ENCODE measurements around the gene TSC1. TPM values are rescaled to one million over a fixed set of nuclear protein-coding genes. Genes with fewer than 3 reads are reported as not detected.

Gene TSC1
- total RNA-seq, 1 donor from 2014 or later = 42.6 TPM

DNA sequence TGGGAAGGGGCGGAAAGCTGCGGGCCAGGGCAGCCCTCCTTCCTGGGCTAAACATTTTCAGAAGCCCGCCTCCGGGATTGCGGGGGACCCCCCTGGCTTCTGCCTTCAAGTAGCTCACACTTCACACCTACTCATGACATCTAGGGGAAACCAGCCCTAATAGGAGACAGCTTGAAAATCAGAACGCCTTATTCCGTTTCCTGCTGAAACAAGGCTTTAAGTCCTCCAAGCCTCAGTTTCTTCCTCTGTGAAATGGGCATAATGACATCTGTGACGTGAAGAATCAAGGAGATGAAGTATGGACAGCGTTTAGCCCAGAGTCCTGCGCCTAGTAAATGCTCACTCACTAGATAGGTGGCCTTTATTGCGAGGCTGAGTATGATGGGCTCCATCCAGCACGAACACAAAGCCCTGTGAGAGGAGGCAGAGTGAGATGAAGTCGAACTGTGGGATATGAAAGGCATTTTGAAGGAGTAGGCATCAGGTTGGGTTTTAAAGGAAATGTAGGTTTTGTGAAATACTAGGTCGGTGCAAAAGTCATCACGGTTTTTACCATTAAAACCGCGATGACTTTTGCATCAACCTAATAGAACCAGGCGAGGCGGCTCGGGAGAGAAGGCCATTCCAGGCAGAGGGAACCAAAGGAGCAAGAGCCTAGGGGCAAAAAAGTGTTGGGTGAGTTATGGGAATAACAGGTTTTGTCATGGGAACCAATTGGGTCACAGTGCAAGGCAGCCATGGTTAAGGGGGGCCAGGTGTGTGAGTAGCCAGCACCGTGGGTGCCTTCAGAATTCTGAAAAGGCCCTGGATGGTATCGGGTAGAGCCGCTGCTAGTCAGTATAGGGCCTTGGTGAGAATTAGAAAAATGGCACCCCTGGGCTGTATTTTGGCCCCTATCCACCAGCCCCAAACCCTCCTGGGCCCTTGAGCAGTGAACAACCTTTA, 1.0 kb upstream of the TSC1 start:
- intact Hi-C loops (cut with DNase I) = no loop called here
- DNase-seq (ENCODE audit: missing footprints) (no peak), ATAC-seq (no peak)

DNA sequence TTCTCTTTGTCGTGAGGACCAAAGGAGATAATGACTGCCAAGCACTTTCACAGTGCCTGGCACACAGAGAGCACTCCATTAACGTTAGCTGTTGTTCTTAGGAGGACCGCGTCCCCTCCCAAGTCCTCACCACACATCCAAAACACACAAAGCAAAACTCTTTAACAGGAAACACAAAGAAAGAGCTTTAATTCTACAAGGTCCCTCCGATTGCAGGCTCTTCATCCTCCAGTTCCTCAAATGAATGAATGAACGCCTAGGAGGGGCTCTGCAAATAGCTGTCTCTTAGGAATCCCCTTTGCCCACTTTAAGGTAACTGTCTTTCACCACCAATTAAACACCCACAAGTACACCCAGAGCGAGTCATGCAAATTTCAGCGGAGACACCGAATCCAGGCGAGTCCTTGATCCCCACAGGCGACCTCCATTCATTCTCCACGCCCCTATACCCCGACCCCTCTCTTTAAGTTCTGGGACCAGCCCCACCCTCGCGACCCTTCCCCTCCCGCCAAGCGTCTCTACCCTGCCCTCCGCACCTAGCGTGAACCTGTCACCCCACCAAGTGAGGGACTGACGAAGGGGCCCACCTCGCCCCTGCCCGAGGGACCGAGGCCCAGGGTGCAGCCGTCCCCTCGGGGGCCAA, 644 bp downstream of the TSC1 start:
- DNase-seq (ENCODE audit: missing footprints) (no peak), ATAC-seq (no peak)
- intact Hi-C loops (cut with DNase I) = no loop called here

DNA sequence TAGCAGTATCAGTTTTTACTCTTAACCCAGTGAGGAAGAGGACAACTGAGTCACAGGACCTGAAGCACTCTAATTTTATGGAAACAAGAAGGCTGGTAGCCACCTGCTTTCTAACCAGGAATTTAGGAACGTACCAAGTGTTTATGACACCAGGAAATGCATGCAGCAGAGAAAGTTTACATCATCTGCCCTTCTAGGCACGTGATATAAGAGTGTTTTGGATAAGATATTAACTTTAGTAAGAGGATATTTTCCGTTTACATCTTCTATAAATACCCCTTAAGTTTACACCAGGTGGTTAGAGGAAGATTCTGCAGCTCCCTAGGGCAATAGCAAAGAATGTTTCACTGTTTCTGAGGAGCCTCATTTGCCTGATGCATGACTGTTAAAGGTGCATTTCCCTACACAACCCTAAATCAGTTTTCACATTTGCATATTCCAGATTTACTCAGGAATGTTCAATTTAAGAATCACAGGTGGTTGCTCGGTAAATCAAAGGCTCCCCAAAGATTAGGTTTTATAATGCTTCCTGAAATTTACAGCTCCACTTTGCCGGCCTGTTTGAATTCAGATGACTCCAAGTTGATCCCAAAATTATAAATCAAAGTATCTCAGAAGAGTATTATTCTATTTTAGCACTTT, 1.8 kb downstream of the TSC1 start:
- intact Hi-C loops (cut with DNase I) = no loop called here
- DNase-seq (ENCODE audit: missing footprints) = no peak
- ATAC-seq = no peak

DNA sequence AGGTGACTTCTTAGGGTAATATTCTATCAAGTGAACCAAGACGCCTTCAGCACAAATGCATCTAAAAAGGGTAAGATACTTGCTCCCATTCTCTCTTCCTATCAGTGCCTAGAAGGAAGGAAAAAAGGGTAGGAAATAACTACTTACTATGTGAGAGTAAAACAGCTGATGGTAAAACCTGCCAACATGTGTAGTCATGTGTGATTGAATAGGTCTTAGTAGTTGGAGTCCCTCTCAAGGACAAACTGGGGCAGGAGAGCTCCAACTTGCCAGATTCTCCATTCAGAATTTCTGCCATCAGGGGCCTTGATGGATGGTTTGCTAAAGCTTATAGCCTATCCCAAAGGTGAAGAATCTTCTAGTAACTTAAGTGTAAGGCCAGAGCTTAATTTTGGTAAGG, 5.2 kb downstream of the TSC1 start:
- no peak for DNase-seq (ENCODE audit: missing footprints)
- intact Hi-C loops (cut with DNase I) = no loop called here
- no peak for ATAC-seq

DNA sequence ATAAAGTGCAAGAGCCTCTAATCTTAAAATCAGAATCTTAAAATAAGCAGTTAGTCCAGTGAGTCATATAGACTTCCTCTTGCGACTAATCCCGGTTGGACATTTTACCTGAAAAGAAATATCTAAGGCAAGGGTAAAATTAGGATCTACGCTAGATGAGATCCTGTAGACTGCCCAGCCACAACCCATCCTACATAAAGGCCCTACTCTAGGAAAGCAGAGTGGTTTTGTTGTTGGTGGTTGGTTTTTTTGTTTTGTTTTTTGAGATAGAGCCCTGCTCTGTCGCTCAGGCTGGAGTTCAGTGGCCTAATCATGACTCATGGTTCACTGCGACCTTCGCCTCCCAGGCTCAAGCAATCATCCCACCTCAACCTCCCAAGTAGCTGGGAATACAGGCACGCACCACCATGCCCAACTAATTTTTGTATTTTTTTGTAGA, 6.9 kb downstream of the TSC1 start:
- no peak for DNase-seq (ENCODE audit: missing footprints)
- intact Hi-C loops (cut with DNase I) = no loop called here
- ATAC-seq = no peak

DNA sequence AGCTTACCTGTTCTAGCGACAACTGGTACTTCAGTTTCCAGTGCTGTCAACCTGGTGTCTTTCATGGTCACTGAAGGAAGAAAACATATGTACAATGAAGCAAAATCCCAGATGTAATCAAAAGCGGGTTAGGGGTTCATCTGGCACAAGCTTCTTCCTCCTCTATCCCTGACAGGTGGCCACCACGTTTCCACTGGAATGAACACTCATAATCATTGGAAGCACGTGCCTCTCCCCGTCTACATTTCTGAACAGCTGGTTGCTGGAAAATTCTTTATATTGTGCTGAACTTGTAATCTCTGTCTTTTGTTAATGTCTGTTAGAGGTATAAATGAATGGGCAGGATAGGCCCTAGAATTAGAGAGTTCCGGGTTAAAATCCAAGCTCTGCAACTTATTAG, 9.4 kb downstream of the TSC1 start:
- intact Hi-C loops (cut with DNase I) = no loop called here
- DNase-seq (ENCODE audit: missing footprints) (no peak), ATAC-seq (no peak)

DNA sequence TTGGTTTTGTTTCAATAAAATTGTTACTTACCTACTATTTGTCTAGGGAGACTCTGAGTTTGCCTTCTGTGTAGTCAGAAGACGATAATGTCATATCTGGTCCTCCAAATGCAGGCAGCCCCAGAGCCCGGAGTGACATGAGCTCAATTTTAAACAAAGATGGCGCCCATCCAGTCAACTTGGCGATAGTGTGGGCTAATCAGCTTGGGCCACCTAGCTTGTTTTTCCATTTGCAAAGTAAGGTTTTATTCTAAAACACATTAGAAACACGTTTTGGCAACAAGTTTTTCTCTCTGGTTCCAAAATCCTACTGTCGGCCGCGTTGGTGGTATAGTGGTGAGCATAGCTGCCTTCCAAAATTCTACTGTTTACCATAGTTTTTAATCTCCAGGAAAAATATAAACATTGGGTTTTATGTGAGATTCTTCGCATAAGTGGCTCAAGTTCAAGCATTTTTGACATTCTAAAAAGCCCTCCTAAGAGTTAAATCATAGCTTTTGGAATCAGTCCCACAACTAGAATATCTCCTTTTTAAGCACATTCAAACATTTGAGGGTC, 13.2 kb downstream of the TSC1 start:
- intact Hi-C loops (cut with DNase I) = no loop called here
- DNase-seq (ENCODE audit: missing footprints) (no peak), ATAC-seq (no peak)

DNA sequence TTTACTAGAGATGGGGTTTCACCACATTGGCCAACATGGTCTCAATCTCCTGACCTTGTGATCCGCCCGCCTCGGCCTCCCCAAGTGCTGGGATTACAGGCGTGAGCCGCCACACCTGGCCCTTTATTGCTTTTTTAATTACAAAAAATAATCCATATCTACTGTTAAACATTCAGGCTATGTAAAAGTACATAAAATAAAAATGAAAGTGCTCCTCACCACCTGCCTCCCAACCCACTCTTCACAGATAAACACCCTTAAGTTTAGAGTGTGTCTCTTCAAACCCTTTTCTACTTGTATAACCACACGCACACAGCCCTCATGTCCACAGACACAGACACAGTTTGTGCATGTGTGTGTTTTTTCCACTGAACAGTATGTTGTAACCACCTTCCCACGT, 16.7 kb downstream of the TSC1 start:
- DNase-seq (ENCODE audit: missing footprints) (no peak), ATAC-seq (no peak)
- intact Hi-C loops (cut with DNase I) = no loop called here

DNA sequence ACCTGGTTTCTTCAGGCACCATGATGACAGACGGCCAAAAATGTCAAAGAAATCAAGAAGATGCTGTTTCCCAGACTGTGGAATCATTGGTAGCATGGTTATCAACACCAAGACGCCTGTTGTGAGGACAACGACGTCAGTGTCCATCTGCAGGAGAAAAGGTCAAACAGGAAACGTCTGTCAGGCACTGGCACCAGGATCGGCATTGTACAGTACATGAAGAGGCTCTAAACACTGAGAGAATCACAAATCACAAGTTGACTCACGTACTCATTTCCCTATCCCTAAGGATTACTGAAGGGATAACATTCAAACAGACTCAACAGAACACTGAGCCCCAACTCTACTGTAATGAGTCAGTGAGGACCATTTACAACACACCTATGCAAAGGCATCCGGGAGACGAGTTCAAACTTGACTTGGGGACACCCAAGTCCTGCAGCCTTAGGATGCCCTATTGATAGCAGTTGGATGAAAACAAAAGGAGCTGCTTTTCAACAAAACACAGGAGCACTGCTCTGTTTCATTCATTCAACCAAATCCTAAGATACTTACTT, 21.0 kb downstream of the TSC1 start:
- ATAC-seq = no peak
- no peak for DNase-seq (ENCODE audit: missing footprints)
- intact Hi-C loops (cut with DNase I) = no loop called here

DNA sequence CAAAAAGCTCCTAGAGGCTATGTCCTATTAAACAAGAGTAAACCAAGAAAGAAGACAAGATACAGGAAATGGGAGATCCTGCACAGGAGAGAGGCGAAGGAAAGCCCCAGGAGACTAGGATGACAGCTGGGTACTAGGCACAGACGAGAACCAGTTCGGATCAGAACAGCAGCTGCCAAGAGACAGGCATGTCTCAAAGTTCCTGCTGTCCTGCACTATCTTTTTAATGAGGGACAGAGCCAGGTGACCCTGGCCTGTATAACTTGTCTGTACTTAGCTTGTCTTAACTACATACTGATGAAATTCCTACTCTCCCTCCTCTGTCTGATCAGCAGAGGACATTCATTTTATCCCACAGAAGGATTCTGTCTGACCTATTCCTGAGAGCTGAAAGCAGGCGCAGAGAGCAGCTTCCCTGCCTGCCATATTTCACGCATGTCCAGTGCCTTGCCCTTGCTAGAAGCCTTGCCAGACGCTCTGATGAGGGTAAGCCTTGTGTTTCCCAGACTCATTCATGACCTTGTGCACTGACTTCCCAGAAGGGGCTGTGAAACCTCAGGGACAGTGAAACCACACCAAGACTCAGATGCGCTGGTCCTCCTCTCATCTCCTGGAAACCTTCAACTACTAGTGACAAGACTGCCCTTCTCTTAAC, 24.7 kb downstream of the TSC1 start:
- no peak for DNase-seq (ENCODE audit: missing footprints)
- peak; percentile 65 for ATAC-seq
- intact Hi-C loops (cut with DNase I) = no loop called here

DNA sequence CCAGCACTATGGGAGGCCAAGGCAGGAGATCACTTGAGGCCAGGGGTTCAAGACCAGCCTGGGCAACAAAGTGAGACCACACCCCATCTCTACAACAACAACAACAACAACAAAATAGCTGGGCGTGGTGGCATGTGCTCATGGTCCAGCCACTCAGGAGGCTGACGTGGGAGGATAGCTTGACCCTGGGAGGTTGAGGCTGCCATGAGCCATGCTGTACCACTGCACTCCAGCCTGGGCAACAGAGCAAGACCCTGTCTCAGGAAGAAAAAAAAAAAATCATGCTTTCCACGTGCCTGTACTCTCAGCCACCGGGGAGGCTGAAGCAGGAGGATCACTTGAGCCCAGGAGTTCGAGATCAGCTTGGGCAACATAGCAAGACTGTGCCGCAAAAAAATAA, 29.5 kb downstream of the TSC1 start:
- ATAC-seq = no peak
- DNase-seq (ENCODE audit: missing footprints) = no peak
- intact Hi-C loops (cut with DNase I) = no loop called here

DNA sequence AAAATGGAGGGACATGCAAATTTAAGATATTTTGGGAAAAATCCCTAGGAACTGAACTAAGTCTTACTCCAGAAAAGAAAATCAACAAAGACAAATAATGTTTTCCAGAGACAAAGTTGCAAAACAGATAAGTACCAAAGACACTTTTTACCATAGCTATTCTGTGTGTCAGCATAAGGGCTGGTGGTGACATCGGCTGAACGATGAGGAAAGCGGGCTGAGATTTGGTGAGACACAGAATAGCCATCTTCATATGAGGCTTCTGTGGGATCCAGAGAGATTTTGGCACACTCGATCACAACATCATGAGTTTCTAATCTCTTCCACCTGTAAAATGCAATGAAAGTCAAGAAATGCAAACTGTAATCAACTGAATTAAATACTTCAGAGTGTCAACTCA, 32.3 kb downstream of the TSC1 start:
- ATAC-seq = no peak
- no peak for DNase-seq (ENCODE audit: missing footprints)
- intact Hi-C loops (cut with DNase I) = no loop called here

DNA sequence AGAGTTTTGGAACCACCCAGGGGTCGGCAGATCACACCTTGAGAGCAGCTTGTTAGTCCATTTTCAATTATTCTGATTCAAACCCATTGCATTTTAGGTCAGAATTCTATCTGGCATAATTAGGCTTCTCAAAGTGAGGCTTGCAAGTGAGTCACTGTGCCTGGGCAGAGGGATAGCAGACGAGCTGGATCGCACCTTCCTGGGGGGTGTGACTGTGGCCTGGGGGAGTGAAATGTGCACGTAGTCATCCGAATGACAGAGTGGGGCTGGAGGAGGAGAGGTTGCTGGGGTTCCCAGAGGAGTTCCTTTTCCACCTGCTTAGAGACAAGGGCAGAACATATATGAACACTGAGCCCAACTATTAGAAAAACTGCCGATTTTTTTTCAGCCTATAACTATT, 34.0 kb downstream of the TSC1 start:
- intact Hi-C loops (cut with DNase I) = no loop called here
- DNase-seq (ENCODE audit: missing footprints) = no peak
- no peak for ATAC-seq

DNA sequence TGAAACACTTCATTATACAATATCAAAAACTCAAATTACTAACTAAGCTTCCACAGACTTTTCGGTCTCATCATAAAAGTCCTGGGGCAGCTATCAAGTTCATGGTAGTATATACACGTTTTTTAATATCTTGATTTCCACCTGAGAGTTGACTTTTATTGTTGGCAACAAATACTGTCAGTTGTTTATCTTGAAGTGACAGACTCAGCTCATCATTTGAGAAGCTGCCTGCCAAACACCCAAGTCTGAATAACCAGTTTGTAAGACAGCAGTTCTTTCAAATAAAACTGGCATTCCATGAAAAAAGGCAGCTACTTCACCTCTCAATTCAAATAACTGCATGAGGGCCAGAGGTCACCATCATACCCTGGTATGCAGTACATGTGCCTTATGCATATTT, 35.1 kb downstream of the TSC1 start:
- ATAC-seq (no peak), DNase-seq (ENCODE audit: missing footprints) (no peak)
- intact Hi-C loops (cut with DNase I) = no loop called here

DNA sequence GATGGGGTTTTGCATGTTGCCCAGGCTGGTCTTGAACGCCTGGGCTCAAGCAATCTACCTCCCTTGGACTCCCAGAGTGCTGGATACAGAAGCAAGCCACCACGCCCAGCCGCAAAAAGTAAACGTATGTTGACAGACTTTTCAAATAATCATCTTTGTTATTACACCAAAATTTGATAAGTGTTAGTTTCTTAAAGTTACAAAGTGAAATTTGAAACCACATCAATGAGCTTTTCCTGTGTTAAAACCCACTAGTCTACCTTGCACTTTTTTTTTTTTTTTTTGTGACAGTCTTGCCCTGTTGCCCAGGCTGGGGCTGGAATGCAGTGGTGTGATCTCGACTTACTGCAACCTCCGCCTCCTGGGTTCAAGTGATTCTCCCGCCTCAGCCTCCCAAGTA, 35.8 kb downstream of the TSC1 start:
- DNase-seq (ENCODE audit: missing footprints) = no peak
- no peak for ATAC-seq
- intact Hi-C loops (cut with DNase I) = no loop called here

DNA sequence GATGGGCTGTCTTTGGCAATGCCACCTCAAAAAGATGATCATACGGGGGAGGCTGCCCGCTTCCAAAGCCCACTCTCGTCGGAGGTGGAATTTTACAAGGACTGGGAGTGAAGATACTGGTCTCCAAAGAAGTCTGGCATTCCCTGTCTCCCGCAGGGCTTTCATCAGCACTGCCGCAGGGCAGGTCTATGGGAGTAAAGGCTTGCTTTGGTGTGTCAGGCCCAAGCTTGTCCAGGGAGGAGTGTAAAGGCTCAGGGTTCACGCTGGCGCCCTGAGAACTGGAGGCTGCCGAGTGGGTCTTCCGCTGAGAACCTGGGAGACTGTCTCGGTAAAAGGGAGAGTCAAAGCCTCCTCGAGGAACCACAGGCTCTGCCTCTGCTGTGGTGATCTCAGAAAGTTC, 38.7 kb downstream of the TSC1 start:
- no peak for DNase-seq (ENCODE audit: missing footprints)
- ATAC-seq = no peak
- intact Hi-C loops (cut with DNase I) = no loop called here

DNA sequence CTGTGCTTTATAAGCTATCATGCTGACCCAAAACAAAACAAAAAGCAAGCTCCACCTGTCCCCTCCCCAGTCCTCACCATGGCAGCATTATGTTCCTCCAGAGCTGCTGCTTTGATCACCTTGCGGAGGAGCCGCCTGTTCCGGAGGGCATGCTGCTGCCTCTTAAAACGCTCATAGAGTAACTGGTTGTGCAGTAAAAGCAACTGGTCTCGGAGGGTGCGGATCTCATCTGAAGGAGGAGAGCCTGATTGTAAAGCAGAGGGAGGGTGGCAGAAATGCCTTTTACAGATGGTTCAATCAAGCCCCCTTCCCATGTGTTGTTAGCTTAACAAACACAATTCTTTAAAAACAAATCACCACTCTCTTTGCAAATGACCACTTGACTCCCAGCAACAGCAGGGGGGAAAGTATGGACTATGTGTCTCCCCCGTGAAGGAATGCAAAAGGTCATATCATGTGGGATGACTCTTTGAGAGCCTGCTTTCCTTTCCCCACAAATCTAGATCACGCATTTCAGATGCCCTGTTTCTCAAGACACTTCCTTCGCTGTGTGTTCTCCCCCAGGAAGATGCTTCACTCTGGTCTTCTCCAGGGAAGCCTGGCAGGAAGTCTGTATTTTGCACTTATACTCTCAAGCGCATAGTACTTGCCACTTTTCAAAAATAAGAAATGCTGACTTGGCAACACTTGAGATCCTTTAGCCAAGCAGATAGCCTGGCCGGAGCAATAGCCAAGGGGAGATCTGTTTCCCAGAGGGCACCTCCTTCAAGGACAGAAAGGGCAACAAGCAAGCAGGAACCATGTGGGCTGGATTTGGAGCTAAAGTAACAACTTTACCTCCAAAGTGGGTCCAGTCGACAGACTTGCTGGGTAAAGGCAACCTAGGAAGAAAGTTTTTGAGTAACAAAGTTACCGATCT, 40.6 kb downstream of the TSC1 start:
- intact Hi-C loops (cut with DNase I) = no loop called here
- DNase-seq (ENCODE audit: missing footprints) (no peak), ATAC-seq (no peak)

All from Right ventricle myocardium inferior (tissue), 1 donor.